Omental fat pad (tissue), 4 donors: ENCODE results near the gene PACRG. TPM values are rescaled to one million over a fixed set of nuclear protein-coding genes. Genes with fewer than 3 reads are reported as not detected.
A peak's percentile ranks its signal among the peaks of the same experiment; 100 is the strongest.

ENCODE experiments used
- ATAC-seq: fragments of 150-250 bp; one replicate; pipeline ENCODE4 v1.9.1; 2016; ENCODE audit warnings: mild to moderate bottlenecking, moderate library complexity; ENCODE audit not compliant: low FRiP score
- DNase-seq: peaks from one replicate; pipeline ENCODE4 v3.0.0-alpha.2; 2019; ENCODE audit warnings: low spot score
- CTCF ChIP-seq, 3 donors: fragments of 450-650 bp; IDR thresholded peaks; one replicate each; pipeline ENCODE4 v1.5.1; 2016 to 2017; ENCODE audit warnings: antibody characterized with exemption in 3 of 3, mild to moderate bottlenecking in 3 of 3, moderate library complexity in 2 of 3
- total RNA-seq, 4 donors: library from RNA; depleted of rRNA; stranded (reverse); fragments of >200 nt; gene quantifications; one replicate each; pipeline ENCODE4 v1.1.0, GENCODE V29; 2016

The PACRG gene
- total RNA-seq, 4 donors from 2014 or later = 0.48 to 2.5 (median 1.3) TPM; not detected in 1

DNA sequence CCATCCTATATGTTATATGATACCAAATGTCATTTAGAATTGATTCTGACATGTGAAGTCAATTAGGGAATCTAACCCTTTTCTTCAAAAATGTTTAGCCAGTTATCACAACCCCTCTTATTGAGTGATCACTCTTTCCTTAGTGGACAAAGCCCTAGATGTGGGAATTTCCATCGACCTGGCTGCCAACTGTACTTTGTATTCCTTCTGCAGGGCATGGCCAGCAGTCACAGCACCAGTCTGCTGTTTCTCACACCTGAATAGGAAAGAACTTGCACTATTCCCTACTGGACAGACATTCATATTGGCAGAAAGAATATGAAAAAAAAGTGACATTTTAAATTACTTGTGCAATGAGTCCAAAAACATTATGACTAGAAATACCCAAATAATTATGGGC, 271.0 kb downstream of the PACRG start:
- ATAC-seq = no peak
- no peak for TF ChIP-seq CTCF (IDR thresholded peaks at IDR 0.05)
- DNase-seq = no peak

DNA sequence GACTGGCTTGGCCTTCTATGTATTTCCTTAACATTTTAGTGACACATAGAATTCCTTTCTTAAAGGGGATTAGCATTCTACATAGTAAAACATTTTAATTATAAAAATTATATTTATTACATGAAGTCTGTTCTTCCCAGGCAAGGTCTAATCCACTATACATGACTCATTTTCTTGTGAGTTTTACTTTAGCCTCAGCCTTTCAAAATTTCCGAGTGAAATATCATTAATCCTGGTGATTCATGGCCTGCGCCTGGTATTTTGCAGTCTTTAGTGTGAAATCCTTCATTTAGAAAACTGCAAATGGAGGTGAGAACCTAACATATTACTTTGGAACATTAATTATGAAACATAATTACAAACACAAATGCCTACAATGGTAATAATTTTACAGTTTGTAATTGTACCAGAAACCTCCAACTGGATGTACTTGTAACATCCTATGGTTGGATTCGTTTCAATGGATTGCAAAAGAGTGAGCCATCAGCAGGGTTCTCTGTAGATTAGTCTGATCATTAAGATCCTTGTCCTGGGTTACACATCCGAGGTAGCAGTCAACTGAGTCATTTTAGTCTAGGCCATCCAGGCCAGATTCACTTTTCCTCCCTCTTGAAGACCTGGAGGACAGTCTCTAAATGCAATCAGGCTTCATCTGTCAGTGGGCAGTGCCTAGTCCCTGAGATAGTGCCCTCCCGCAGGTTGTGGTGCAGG, 272.0 kb downstream of the PACRG start:
- ATAC-seq = peak; percentile 81
- TF ChIP-seq CTCF (IDR thresholded peaks at IDR 0.05) = no peak
- no peak for DNase-seq

GRCh38 chr6:163001330-163001729, 273.6 kb downstream of the PACRG start:
- no peak for TF ChIP-seq CTCF (IDR thresholded peaks at IDR 0.05)
- ATAC-seq = no peak

DNA sequence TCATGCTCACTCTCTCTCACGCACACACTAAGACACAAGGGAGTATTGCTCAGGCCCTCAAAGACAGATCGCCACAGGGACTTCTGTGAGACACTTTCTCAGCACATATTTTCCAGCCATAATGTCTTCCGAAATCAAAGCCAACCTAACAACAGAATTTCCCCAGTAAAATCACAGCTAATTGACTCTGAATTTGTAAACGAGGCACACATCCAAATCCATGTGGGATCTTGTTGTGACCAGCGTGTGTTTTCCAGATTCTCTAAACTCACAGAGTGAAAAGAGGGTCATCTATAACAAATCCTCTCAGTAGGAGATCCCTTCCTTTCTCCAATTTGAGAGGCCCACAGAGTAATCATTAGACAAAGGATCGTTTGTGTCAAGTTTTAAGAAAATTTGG, 280.4 kb downstream of the PACRG start:
- DNase-seq (no peak), ATAC-seq (no peak)
- no peak for TF ChIP-seq CTCF (IDR thresholded peaks at IDR 0.05)

More at GRCh38 chr6:163001330-163001729, 273.6 kb downstream of the PACRG start:
- no peak for DNase-seq

DNA sequence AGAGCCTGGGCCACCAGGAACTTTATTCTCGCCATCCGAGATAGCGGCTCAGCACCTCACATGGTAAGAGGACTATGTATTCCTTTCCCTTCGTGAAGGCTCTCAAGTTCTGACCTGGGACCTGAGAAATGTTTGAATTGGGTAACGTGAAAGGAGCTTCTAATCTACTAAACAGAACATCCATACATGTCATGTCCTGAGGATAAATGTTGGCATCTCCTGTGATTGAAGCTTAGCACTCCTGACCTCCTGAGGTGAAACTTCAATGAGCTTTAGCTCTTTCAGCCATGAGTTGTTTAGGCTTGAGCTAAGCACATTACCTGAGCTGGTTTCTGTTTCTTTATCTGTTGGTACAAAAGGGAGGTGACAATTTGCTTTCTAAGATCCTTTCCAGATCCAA, 280.9 kb downstream of the PACRG start:
- TF ChIP-seq CTCF (IDR thresholded peaks at IDR 0.05) = no peak
- no peak for ATAC-seq
- no peak for DNase-seq

DNA sequence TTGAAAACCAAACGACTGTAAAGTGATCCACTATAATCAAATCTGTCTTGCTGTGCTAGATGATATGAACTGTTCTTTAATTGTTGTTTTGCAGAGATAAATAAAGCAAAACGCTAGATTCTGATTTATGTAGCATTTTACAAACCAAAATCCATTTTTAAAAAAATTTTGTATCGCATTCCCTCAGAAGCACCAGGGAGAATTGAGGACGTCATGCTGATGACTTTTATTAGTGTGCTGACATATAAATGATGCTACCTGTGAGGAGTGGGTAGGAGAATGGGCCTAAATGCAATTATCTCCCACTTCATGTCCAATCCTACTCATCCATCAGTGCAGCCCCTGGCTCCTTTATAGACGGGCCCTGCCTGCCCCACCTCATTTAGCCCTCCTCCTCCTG, 282.4 kb downstream of the PACRG start:
- DNase-seq (no peak), ATAC-seq (no peak)

More for the DNA sequence above, 282.4 kb downstream of the PACRG start:
- TF ChIP-seq CTCF (IDR thresholded peaks at IDR 0.05) = no peak
